ENCODE data around the gene MYORG.
"Not testable (repeated sequence)": the region's sequence is repeated elsewhere in the genome, so short reads cannot be mapped to it uniquely, and the experiment has no call there.

Gene MYORG

DNA sequence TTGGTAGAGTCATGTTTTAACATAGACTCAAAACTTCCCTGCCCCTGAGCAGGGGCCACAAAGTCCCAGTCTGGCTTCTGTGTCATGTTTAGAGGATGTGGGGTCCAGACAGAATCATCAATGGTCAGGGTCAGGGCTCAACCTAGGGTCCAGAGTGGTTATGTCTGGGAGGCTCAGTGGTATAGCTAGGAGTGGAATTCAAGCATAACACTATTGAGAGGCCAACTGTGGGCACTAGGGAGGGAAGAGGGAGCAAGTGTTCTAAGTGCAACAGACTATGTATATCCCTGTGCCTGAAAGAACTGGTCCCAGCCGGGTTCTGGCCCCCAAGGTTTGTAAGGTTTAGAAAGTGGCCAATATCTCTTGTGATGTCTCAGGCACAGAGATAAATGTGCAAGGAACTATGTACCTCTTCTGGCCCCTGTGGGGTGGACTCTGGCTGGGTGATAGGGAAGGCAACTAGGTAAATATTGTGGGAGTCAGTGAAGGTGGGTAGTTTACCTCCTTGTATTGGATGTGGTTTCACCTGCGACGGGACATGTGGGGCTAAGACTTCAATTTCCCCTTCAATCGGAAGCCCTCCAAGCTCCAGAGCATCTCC lies 14.0 kb downstream of the MYORG start:
- DNase-seq (ENCODE audit: low read depth) = no peak
- no peak overlapping the region for H3K4me3 ChIP-seq (ENCODE audit: control insufficient read depth, low read depth, low read length)
- TF ChIP-seq, protein P1, sequence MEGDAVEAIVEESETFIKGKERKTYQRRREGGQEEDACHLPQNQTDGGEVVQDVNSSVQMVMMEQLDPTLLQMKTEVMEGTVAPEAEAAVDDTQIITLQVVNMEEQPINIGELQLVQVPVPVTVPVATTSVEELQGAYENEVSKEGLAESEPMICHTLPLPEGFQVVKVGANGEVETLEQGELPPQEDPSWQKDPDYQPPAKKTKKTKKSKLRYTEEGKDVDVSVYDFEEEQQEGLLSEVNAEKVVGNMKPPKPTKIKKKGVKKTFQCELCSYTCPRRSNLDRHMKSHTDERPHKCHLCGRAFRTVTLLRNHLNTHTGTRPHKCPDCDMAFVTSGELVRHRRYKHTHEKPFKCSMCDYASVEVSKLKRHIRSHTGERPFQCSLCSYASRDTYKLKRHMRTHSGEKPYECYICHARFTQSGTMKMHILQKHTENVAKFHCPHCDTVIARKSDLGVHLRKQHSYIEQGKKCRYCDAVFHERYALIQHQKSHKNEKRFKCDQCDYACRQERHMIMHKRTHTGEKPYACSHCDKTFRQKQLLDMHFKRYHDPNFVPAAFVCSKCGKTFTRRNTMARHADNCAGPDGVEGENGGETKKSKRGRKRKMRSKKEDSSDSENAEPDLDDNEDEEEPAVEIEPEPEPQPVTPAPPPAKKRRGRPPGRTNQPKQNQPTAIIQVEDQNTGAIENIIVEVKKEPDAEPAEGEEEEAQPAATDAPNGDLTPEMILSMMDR (conservative IDR thresholded peaks at IDR 0.05; ENCODE audit: control insufficient read depth, insufficient read depth, low read depth, low read length) = no peak

DNA sequence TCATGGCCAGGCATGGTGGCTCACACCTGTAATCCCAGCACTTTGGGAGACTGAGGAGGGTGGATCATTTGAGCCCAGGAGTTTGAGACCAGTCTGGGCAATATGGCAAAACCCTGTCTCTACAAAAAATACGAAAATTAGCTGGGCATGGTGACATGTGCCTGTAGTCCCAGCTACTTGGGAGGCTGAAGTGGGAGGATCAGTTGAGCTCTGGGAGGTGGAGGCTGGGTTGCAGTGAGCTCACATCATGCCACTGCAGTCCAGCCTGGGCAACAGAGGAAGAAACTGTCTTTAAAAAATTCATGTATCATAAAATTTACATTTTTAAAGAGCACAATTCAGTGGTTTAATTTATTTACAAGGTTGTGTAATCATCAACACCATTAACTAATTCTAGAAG lies 23.7 kb downstream of the MYORG start:
- not testable (repeated sequence) for H3K4me3 ChIP-seq (ENCODE audit: control insufficient read depth, low read depth, low read length); DNase-seq (ENCODE audit: low read depth)

- H3K4me3 ChIP-seq (ENCODE audit: control insufficient read depth, low read depth, low read length); DNase-seq (ENCODE audit: low read depth): not testable (repeated sequence)
These were observed 24.5 kb downstream of the MYORG start for GRCh38 chr9:34352122-34352652.

- TF ChIP-seq, protein P1 (conservative IDR thresholded peaks at IDR 0.05; ENCODE audit: control insufficient read depth, insufficient read depth, low read depth, low read length) = no peak
- DNase-seq (ENCODE audit: low read depth) = no peak
- H3K4me3 ChIP-seq (ENCODE audit: control insufficient read depth, low read depth, low read length) = no peak overlapping the region
These were observed 27.4 kb downstream of the MYORG start for GRCh38 chr9:34349324-34349723.

DNA sequence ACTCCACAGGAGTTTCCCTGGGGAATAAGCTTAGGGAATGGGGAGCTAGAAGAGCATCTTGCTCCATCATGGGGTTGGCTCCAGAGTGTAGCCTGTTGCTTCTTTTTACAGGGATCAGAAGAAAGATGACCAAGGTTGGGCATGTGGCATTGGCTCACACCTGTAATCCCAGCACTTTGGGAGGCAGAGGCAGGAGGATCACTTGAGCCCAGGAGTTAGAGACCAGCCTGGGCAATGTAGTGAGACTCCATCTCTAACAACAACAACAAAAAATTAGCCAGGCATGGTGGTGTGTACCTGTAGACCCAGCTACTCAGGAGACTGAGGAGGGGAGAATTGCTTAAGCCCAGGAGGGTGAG lies 28.9 kb downstream of the MYORG start:
- TF ChIP-seq, protein P1 (conservative IDR thresholded peaks at IDR 0.05; ENCODE audit: control insufficient read depth, insufficient read depth, low read depth, low read length) = no peak
- no peak for DNase-seq (ENCODE audit: low read depth)
- no peak overlapping the region for H3K4me3 ChIP-seq (ENCODE audit: control insufficient read depth, low read depth, low read length)

GRCh38 chr9:34346873-34347799 lies 29.6 kb downstream of the MYORG start:
- H3K4me3 ChIP-seq (ENCODE audit: control insufficient read depth, low read depth, low read length) = no peak overlapping the region
- TF ChIP-seq, protein P1 (conservative IDR thresholded peaks at IDR 0.05; ENCODE audit: control insufficient read depth, insufficient read depth, low read depth, low read length) = no peak
- no peak for DNase-seq (ENCODE audit: low read depth)

DNA sequence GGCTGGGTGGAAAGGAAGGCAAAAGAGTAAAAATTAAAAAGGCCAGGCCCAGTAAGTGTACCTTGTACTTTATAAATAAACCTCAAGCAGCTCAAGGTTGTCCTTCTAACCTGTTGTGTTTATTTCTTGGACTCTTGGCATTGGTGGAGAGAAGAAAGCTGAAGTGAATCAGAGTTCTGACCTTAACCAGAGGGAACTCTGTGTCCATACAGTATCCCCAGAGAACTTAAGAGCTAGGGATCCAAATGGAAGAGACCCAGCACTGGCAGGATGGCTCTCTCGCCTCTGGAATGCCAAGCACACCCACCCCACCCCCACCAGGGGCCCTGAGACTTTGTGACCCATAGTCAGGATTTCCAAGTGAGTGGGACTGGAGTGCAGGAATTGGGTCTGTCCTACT lies 33.1 kb downstream of the MYORG start:
- no peak overlapping the region for H3K4me3 ChIP-seq (ENCODE audit: control insufficient read depth, low read depth, low read length)
- TF ChIP-seq, protein P1 (conservative IDR thresholded peaks at IDR 0.05; ENCODE audit: control insufficient read depth, insufficient read depth, low read depth, low read length) = no peak
- no peak for DNase-seq (ENCODE audit: low read depth)
